Smooth muscle cell (in vitro differentiated cells): Measurements from ENCODE around the gene RPS6KA4. TPM values are rescaled to one million over a fixed set of nuclear protein-coding genes. Genes with fewer than 3 reads are reported as not detected.

Experiments used
- DNase-seq: peaks from one replicate; lab custom pipeline; 2025; ENCODE audit not compliant: unreplicated experiment; lab: John Stamatoyannopoulos, UW
- H2AFZ ChIP-seq: fragments of 200-600 bp; sonication (generic); 2 replicates; pipeline ENCODE4 v1.6.0; 2016; ENCODE audit warnings: antibody characterized with exemption, low read depth, mild to moderate bottlenecking
- H3F3A ChIP-seq: fragments of 200-600 bp; sonication (generic); 2 replicates; pipeline ENCODE4 v1.6.0; 2017; ENCODE audit warnings: antibody characterized with exemption, low read depth
- H3K27ac ChIP-seq: fragments of 200-600 bp; sonication (generic); 2 replicates; pipeline ENCODE4 v1.5.1; 2016; ENCODE audit warnings: low read depth, mild to moderate bottlenecking
- H3K27me3 ChIP-seq: fragments of 200-600 bp; sonication (generic); 2 replicates; pipeline ENCODE4 v1.6.1; 2016; ENCODE audit warnings: low read depth, mild to moderate bottlenecking
- H3K36me3 ChIP-seq: fragments of 200-600 bp; sonication (generic); 2 replicates; pipeline ENCODE4 v1.5.1; 2016; ENCODE audit warnings: low read depth
- H3K4me1 ChIP-seq: fragments of 200-600 bp; sonication (generic); 2 replicates; pipeline ENCODE4 v1.5.1; 2016; ENCODE audit warnings: low read depth
- H3K4me2 ChIP-seq: fragments of 200-600 bp; sonication (generic); 2 replicates; pipeline ENCODE4 v1.6.0; 2016; ENCODE audit warnings: mild to moderate bottlenecking
- H3K4me3 ChIP-seq: fragments of 200-600 bp; sonication (generic); 2 replicates; pipeline ENCODE4 v1.5.1; 2016; ENCODE audit warnings: mild to moderate bottlenecking
- H3K79me2 ChIP-seq: fragments of 200-600 bp; sonication (generic); 2 replicates; pipeline ENCODE4 v1.6.0; 2016; ENCODE audit warnings: low read depth, mild to moderate bottlenecking
- H3K9ac ChIP-seq: fragments of 200-600 bp; sonication (generic); 2 replicates; pipeline ENCODE4 v1.6.0; 2016; ENCODE audit warnings: low read depth
- H3K9me3 ChIP-seq: fragments of 200-600 bp; sonication (generic); replicated peaks from 2 replicates; pipeline ENCODE4 v1.5.1; 2016; ENCODE audit warnings: low read depth
- H4K20me1 ChIP-seq: fragments of 200-600 bp; sonication (generic); 2 replicates; pipeline ENCODE4 v1.6.0; 2016; ENCODE audit warnings: low read depth
- CTCF ChIP-seq: fragments of 200-600 bp; sonication (generic); IDR thresholded peaks from 2 replicates; pipeline ENCODE4 v1.5.1; 2017; ENCODE audit warnings: borderline replicate concordance, mild to moderate bottlenecking, antibody characterized with exemption; ENCODE audit not compliant: insufficient read depth, poor library complexity, severe bottlenecking
- WGBS: methylation state at CpG from one replicate; pipeline ENCODE4 v1.1.7; 2016; ENCODE audit warnings: low lambda C conversion rate; 5-methylcytosine and 5-hydroxymethylcytosine counted together
- polyA plus RNA-seq: library from polyadenylated mRNA; unstranded; fragments of >200 nt; fragmentation: Nextera tagmentation; extraction: Ambion mirVana; gene quantifications from 2 replicates; pipeline ENCODE4 v1.2.1, GENCODE V29; 2016
- total RNA-seq: library from RNA; depleted of rRNA; stranded (reverse); fragments of >200 nt; gene quantifications from 2 replicates; pipeline ENCODE4 v1.2.3, GENCODE V29; 2014

The RPS6KA4 gene
- total and polyA plus RNA-seq, 2 experiments from 2014 or later: 21.8 to 40.0 TPM

GRCh38 chr11:64349025-64349387, 10.0 kb upstream of the RPS6KA4 start:
- Histone ChIP-seq H3K36me3 (no peaks in the 10 kb centered on the region), H3F3A (no peaks in the 10 kb centered on the region), H2AFZ (no peak overlapping the region), H3K9ac (no peak overlapping the region), H3K27ac (no peak overlapping the region), H3K27me3 (no peaks in the 10 kb centered on the region), H3K4me1 (no peaks in the 10 kb centered on the region), H3K4me3 (no peak overlapping the region), H4K20me1 (no peaks in the 10 kb centered on the region), H3K9me3 (no peaks in the 10 kb centered on the region), H3K79me2 (no peaks in the 10 kb centered on the region), H3K4me2 (no peak overlapping the region)
- 93% methylated on average over 7 of the region's 7 CpGs for WGBS
- DNase-seq: no peak
- TF ChIP-seq CTCF: no peak

GRCh38 chr11:64349404-64349803, 9.6 kb upstream of the RPS6KA4 start:
- Histone ChIP-seq H3K4me3 (no peak overlapping the region), H3K9me3 (no peaks in the 10 kb centered on the region), H4K20me1 (no peaks in the 10 kb centered on the region), H2AFZ (no peak overlapping the region), H3K4me1 (no peaks in the 10 kb centered on the region), H3K79me2 (no peaks in the 10 kb centered on the region), H3K36me3 (no peaks in the 10 kb centered on the region), H3F3A (no peaks in the 10 kb centered on the region), H3K27me3 (no peaks in the 10 kb centered on the region), H3K4me2 (no peak overlapping the region), H3K27ac (no peak overlapping the region), H3K9ac (no peak overlapping the region)
- no peak for DNase-seq
- no peak for TF ChIP-seq CTCF
- 88% methylated on average over 11 of the region's 11 CpGs for WGBS

DNA sequence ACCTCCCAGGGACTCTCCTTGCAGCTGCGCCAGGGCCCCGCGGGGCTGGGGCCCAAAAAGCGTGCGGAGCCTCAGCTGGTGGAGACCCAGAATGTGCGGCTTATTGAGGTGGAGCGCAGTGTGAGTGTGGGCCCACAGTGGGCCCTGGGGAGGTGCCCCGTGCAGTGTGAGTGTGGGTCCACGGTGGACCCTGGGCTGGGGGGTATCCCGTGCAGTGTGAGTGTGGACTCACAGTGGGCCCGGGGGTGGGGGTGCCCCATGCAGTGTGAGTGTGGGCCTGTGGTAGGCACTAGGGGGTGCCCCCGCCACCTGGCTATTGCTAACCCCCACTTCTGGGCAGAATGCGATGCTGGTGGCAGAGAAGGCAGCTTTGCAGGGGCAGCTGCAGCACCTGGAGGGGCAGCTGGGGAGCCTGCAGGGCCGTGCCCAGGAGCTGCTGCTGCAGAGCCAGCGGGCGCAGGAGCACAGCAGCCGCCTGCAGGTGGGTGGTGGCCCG, 7.8 kb upstream of the RPS6KA4 start:
- no peak for DNase-seq
- Histone ChIP-seq H3K27me3 (no peaks in the 10 kb centered on the region), H3K4me3 (no peak overlapping the region), H3K79me2 (no peaks in the 10 kb centered on the region), H3K9ac (no peak overlapping the region), H3K27ac (no peak overlapping the region), H3K4me2 (no peak overlapping the region), H3K9me3 (no peaks in the 10 kb centered on the region), H3F3A (peaks cover 8% of the 10 kb centered on the region), H4K20me1 (no peaks in the 10 kb centered on the region), H3K4me1 (peaks cover 6% of the 10 kb centered on the region), H3K36me3 (no peaks in the 10 kb centered on the region), H2AFZ (no peak overlapping the region)
- 93% methylated on average over 17 of the region's 18 CpGs for WGBS
- TF ChIP-seq CTCF: no peak
